ENCODE results near the gene RABGGTB.
"Not testable (repeated sequence)": the region's sequence is repeated elsewhere in the genome, so short reads cannot be mapped to it uniquely, and the experiment has no call there.

RABGGTB gene

DNA sequence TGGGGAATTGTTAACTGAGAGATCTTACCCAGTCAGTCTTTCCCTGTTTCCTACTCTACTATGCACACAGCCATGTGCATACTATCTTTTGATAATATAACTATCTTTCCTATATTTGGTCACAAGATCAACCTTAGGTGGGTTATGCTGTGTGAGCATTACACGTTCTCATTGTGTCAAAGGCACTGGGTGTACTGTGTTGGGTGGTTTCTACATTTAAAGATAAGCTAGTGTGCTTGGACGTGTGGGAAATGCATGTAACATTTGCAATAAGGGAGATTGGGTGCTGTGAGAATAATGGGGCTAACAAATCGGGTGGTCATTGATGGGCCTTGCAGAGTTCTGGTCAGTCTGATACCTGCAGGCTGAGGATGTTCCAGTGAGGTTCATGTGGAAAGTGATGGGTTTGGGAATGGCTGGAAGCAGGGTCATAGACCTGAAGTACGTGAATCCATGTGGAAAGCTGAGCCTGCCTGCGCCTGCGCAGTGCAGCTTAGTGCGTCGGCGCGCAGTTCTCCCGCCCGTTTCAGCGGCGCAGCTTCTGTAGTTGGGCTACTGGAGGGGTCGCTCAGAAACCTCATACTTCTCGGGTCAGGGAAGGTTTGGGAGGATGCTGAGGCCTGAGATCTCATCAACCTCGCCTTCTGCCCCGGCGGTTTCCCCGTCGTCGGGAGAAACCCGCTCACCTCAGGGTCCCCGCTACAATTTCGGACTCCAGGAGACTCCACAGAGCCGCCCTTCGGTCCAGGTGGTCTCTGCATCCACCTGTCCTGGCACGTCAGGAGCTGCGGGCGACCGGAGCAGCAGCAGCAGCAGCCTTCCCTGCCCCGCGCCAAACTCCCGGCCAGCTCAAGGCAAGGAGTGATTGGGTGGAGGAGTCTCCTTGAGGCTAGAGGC lies 10.6 kb downstream of the RABGGTB start, which contains the start of gene MSH4:
MSH4 (plus strand) TSS at position 507 of the 897 bp plus-strand sequence; CDS start at position 611, 104 bp downstream.
- DNase-seq, result no peak

DNA sequence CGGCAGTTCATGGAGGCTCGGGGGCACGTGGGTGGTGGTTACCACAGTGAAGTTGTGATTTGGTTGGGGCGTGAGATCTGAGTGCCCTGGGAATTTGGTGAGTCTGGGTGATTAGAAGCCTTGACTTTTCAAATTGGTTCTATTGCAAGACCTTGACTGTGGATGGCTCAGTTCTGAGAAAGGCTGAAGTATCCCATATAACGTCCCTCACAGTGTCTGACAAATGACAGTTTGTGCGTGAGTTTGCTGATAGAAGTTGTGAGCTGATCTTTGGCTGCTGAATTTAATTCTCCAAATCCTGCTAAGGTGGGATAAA lies 11.2 kb downstream of the RABGGTB start:
- no peak for DNase-seq

DNA sequence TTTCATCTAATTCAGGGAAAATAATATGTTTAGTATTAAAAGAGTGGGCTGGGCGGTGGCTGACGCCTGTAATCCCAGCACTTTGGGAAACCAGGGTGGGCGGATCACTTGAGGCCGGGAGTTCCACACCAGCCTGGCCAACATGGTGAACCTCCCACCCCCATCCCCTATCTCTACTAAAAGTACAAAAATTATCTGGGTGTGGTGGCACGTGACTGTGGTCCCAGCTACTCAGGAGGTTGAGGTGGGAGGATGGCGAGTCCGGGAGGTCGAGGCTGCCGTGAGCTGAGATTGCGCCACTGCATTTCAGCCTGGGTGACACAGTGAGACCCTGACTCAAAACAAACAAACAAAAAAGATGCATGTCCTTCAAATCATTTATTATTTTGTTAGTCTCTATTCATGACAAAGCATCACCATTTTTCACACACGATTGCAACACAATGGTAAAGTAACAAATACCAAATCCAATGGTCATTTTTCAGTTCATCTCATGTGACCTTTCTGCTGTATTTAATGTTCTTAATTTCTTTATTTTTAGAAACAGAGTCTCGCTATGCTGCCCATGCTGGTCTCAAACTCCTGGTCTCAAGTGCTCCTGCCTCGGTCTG lies 11.7 kb downstream of the RABGGTB start:
- no peak for DNase-seq

DNA sequence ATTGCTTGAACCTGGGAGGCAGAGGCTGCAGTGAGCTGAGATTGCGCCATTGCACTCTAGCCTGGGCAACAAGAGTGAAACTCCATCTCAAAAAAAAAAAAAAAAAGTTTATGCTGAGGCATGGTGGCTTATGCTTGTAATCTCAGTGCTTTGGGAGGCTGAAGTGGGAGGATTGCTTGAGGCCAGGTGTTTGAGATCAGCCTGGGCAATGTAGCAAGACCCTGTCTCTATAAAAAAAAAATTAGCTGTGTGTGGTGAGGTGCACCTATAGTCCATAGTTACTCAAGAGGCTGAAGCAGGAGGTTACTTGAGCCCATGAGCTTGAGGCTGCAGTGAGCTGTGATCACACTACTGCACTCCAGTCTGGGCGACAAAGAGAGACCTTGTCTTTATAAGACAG lies 15.4 kb downstream of the RABGGTB start:
- DNase-seq, result not testable (repeated sequence)

DNA sequence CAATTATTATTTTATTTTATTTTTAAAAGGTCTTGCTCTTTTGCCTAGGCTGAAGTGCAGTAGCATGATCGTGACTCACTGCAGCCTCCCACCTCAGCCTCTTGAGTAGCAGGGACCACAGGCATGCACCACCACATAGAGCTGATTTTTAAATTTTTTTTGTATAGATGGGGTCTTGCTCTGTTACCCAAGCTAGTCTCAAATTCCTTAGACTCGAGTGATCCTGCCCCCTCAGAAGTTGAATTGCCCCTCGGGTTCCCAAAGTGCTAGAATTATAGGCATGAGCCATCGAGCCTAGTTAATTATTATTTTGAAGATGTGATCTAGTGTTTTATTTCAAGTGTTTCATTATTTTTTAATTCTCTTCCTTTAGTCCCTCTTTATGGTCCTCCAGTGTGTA lies 22.9 kb downstream of the RABGGTB start:
- DNase-seq, result no peak

DNA sequence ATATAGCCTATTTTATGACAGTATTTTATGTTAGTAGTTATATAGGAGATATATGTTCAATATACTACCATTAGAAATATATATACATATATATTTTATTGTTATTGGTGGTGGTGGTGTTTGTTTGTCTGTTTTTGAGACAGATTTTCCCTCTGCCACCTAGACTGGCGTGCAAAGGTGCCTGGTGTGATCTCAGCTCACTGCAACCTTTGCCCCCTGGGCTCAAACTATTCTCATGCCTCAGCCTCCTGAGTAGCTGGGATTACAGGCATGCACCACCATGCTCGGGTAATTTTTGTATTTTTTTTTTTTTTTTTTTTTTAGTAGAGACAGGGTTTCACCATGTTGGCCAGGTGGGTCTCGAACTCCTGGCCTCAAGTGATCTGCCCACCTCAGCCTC lies 24.1 kb downstream of the RABGGTB start:
- not testable (repeated sequence) for DNase-seq

DNA sequence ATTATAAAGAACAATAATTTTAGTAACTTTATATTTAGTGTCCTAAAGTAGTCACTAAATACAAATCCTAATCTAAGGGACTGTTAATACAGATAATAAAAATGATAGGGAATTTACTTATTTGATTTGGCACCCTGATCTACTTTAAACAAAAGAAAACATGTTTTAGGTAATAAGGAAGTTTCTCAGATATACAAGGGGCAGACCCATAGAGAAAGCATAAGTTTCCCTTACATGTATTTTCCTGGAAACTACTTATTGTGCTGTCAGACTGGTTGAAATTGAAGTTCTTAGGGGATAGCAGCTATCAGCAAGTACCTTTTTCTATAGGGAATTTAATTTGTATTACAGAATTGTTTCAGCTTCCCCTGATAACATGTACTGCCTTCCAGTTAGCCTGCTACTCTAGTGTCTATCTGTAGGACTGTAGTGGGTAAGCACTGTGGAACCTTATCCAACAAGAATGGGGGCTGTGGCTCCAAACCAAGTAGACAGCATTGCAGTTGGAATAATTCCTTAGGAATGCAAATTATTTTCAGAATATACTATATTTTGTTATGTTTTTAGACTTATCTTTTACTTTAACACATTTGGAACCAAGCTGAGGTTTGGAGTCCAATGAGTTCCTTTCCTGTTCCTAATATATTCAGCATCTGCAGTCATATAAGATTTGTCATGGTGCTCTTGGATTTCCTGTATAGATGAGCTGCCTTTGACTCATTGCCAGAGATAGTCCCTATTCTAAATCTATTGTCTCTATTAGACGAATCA lies 25.3 kb downstream of the RABGGTB start:
- DNase-seq, result no peak

DNA sequence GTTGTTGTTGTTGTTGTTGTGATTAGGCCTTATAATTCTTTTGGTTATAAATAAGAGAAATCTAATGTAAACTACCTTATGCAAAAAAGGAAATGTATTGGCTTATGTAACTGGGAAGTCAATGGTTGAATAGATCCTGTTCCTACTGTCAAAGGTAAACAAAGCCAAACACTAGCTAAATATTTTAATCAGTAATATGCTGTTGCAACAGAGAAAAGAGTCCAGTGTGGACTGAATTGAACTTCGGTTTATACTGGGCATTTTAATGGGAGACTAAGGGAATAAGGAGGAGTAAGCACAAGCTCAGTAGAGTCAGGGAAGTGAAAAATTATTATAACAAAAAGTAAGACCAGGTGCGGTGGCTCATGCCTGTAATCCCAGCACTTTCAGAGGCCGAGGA lies 26.0 kb downstream of the RABGGTB start:
- no peak for DNase-seq

DNA sequence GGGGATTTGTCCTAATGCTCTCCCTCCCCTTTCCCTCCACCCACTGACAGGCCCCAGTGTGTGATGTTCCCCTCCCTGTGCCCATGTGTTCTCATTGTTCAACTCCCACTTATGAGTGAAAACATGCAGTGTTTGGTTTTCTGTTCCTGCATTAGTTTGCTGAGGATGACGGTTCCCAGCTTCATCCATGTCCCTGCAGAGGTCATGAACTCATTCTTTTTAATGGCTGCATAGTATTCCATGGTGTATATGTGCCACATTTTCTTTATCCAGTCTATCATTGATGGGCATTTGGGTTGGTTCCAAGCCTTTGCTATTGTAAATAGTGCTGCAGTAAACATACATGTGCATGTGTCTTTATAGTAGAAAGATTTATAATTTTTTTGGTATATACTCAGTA lies 37.5 kb downstream of the RABGGTB start:
- DNase-seq, result not testable (repeated sequence)

DNA sequence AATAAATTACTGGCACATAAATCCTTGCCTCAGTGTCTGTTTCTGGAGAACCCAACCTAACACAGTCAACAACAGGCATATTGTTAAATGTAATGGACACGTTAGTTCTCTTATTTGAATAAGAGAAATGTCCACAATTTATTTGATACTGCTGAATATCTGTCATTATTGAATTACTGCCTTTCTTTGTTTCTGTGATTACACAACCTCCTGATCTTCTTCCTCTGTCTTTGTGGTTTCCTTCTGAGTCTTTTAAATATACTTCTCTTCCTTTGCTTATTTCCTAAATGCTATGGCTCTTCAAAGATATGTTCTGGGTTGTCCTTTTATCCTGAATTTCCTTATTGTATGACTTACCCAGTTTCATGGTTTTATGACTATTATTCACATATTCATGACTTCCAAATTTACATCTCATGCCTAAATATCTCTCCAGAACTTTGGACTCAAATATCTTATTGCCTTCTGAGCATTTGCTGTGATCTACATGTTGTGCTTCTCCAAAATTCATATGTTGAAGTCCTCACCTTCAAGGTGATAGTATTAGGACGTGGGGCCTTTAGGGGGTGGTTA lies 50.6 kb downstream of the RABGGTB start:
- no peak for DNase-seq

DNA sequence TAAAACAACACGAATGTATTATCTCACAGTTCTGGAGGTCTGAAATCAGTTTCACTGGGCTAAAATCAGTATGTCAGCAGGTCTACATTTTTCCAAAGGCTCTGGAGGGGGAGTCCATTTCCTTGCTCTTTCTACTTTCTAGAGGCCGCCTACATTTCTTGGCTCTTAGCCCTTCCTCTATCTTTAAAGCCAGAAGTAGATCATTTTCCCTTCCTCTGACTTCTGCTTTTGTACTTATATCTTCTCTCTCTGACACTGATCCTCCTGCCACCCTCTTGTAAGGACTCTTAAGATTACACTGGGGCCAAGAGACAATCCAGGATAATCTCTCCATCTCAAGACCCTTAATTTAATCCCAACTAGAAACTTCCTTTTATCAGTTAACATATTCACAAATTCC lies 52.0 kb downstream of the RABGGTB start:
- DNase-seq, result no peak

DNA sequence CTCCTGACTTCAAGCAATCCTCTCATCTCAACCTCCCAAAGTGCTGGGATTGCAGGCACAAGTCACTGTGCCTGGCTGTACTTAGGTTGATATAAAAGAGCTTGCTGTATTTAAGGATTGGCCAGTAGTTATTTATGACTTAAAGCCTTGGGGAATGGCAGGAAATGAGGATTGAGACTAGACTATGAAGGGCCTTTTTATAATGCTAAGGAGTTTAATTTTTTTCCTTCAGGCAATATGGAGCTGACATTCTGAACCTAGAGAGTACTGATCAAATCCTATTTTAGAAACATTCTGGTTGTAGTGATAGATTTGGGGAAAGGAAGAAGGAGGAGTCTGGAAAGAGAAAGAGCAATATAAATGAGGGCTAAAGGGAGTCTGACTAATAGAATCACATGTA lies 55.4 kb downstream of the RABGGTB start:
- DNase-seq, result no peak
